ENCODE measurements around the gene ZNF850.
A peak's percentile ranks its signal among the peaks of the same experiment; 100 is the strongest.
"Not testable (repeated sequence)": the region's sequence is repeated elsewhere in the genome, so short reads cannot be mapped to it uniquely, and the experiment has no call there.

The ZNF850 gene

GRCh38 chr19:36772311-36773222, at the start of gene ZNF850:
Gene ZNF850, minus strand, starts transcription at chr19:36772807. Its CDS starts 10,201 bp downstream, at chr19:36762606.
- DNase-seq (ENCODE audit: low read depth in 3 of 3), result peak; percentile 90 to 91 (median 90)

- no peak for DNase-seq (ENCODE audit: low read depth in 3 of 3)
Observed at GRCh38 chr19:36821758-36822157, 49.2 kb upstream of the ZNF850 start.

DNA sequence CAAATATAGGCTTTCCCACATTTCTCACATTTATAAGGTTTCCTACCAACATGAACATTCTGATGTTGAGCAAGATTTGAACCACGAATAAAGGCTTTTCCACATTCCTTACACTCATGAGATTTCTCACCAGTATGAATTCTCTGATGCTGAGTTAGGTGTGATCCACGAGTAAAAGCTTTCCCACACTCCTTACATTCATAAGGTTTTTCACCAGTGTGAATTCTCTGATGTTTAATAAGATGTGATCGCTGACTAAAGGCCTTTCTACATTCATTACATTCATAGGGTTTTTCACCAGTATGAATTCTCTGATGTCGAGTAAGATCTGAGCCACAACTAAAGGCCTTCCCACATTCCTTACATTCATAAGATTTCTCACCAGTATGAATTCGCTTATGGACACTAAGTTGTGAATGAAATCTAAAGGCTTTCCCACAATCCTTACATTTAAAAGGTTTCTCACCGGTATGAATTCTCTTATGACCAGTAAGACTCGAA, 46.6 kb upstream of the ZNF850 start:
- DNase-seq (ENCODE audit: low read depth in 3 of 3), result no peak

DNA sequence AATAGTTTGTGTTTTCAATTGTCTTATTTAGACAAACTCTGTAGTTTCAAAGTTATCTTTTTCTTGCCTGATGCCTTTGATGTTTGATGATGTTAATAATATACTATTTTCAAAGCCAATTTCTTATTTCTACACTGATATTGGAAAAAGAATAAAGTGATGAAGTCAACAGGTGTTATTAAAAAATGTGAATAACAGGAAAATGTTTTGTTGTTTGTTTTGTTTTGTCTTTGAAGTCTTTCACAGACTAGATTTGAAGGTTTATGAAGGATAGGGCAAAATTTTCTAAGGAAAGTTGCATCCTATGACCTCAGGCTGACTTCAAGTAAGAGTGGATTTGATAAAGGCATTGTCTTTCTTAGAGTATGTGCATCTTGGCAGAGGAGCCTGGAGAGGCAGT, 34.4 kb upstream of the ZNF850 start:
- DNase-seq (ENCODE audit: low read depth in 3 of 3), result no peak

DNA sequence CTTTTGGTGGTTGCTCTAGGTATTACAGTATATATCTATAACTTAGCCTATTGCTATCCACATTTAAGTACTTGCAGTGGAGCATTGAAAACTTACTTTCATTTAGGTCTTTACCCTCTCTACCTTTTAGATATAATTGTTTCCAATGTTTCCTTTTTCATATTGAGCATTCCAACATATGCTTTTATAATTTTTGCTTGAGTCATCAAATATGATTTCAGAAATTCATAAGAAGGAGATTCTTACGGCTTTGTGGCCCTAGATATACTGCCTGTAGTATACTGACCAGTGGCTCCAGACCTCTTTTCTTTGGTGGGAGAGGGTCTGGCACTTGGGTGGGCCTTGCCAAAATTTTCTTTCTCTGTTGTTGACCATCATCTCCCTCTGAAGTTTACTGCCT, 32.8 kb upstream of the ZNF850 start:
- DNase-seq (ENCODE audit: low read depth in 3 of 3), result no peak

- DNase-seq (ENCODE audit: low read depth in 3 of 3), result no peak
Observed at GRCh38 chr19:36797786-36798108, 25.1 kb upstream of the ZNF850 start.

GRCh38 chr19:36796714-36796992, 24.0 kb upstream of the ZNF850 start:
- no peak for DNase-seq (ENCODE audit: low read depth in 3 of 3)

DNA sequence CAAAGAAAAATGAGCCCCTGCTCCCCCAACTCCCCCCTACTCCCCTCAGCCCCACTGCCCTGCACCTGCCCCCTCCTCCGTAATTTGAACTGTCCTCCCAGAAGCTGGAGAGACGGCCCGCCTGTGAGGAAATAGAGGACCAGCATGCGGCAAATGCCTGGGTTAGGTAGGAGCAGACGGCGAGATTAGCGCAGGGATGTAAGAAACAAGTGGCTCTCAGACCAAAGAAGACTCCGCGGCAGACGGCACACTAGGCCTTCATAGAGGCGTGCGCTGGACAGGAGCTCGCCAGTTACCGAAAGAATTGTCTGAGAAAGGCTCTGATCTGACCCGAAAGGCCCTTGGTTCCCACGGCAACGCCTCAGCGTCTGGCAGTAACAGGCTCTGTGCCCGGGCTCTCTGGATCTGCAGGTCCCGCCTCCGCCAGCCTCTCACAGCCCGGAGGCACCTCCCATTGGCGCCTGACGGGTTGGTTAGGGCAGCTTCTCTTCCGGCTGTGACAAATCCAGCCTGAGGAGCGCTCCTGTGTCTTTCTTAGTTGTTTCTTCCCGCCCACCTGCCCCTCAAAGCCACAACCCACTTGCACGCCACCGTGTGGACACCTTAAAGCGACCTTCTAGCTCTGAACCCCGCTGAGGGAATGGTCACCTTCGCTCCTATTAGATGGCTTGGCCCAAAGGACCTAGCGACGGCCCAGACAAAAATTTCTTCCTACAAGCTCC, 19.0 kb upstream of the ZNF850 start:
- DNase-seq (ENCODE audit: low read depth in 3 of 3), result not testable (repeated sequence)

DNA sequence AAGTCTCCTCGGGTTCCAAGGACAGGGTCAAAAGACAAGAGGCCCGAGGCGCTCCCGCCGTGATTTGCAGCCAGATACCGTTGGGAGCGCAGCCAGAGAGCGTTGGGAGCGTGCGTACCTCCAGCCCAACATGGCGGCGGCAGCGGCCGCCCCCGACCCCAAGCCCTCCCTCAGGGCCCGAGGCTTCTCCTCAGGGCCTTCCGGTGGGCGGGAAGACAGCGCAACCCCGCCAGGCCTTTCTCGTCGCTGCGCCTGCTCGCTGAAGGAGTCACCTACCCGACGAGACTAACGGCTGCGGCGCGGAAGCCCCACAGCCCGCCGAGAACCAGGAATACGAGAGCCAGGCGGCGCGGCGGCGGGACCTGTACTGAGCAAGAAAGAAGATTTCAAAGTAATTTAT, 3.2 kb upstream of the ZNF850 start:
- DNase-seq (ENCODE audit: low read depth in 3 of 3), result no peak

- no peak for DNase-seq (ENCODE audit: low read depth in 3 of 3)
Observed at GRCh38 chr19:36773223-36773579, 594 bp upstream of the ZNF850 start.

DNA sequence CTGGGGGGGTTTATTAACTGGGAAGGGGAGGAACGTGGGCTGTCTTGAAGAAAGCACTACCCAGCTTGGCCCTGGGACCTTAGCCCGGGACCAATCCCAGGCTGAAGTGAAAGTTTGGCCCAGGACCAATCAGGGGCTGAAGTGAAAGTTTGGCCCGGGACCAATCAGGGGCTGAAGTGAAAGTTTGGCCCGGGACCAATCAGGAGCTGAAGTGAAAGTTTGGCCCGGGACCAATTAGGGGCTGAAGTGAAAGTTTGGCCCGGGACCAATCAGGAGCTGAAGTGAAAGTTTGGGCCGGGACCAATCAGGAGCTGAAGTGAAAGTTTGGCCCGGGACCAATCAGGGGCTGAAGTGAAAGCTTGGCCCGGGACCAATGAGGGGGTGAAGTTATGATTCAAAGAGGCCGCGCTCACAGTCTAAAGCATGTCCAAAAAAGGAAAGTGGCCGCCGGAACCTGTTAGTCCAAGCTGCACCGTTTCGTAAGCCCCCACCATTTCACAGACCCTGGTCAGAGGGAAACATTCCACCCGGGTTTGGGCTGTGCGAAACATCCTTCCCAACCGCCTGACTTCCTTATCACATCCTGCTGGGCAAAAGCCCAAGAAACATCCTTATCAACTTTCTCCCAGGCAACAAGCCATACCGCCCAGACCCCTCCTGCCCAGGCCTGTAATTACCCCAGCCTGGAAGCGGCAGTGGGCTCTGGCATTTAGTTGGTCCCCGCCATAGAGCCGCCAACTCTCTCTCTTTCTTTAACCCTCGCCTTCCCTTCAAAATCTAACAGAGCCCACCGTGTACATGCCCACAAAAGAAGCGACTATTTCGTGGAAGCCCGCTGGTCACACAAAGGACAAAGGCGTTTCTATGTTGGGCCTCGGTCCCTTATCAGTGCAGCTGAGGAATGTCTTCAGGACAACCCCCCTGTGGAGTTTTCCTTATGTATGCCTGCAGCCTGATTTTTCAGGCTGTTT, 1.1 kb downstream of the ZNF850 start:
- no peak for DNase-seq (ENCODE audit: low read depth in 3 of 3)

- DNase-seq (ENCODE audit: low read depth in 3 of 3), result no peak
Observed at GRCh38 chr19:36750066-36750691, 22.4 kb downstream of the ZNF850 start.

DNA sequence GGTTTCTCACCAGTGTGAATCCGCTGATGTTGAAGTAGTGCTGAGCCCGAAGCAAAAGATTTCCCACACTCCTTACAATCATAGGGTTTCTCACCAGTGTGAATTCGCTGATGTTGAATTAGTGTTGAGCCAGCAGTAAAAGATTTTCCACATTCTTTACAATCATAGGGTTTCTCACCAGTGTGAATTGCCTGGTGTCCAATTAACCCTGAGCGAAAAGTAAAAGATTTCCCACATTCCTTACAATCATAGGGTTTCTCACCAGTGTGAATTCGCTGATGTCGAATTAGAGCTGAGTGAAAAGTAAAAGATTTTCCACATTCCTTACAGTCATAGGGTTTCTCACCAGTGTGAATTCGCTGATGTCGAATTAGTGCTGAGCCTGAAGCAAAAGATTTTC, 23.0 kb downstream of the ZNF850 start:
- DNase-seq (ENCODE audit: low read depth in 3 of 3), result not testable (repeated sequence)

GRCh38 chr19:36748431-36749275, 24.0 kb downstream of the ZNF850 start:
- DNase-seq (ENCODE audit: low read depth in 3 of 3), result no peak

DNA sequence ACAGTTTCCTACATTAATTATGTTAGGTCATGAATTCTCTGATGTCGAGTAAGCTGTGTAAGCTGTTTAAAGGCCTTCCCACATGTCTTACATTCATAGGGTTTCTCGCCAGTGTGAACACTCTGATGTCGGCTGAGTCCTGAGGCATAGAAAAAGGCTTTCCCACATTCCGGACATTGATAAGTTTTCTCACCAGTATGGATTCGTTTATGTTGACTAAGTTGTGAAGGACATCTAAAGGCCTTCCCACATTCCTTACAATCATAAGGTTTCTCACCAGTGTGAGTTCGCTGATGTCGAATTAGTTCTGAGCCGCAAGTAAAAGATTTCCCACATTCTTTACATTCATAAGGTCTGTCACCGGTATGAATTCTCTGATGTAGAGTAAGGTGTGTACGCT, 24.9 kb downstream of the ZNF850 start:
- no peak for DNase-seq (ENCODE audit: low read depth in 3 of 3)

- no peak for DNase-seq (ENCODE audit: low read depth in 3 of 3)
Observed at GRCh38 chr19:36745870-36746269, 26.7 kb downstream of the ZNF850 start.

- DNase-seq (ENCODE audit: low read depth in 3 of 3), result not testable (repeated sequence)
Observed at GRCh38 chr19:36736166-36736565, 36.4 kb downstream of the ZNF850 start.

DNA sequence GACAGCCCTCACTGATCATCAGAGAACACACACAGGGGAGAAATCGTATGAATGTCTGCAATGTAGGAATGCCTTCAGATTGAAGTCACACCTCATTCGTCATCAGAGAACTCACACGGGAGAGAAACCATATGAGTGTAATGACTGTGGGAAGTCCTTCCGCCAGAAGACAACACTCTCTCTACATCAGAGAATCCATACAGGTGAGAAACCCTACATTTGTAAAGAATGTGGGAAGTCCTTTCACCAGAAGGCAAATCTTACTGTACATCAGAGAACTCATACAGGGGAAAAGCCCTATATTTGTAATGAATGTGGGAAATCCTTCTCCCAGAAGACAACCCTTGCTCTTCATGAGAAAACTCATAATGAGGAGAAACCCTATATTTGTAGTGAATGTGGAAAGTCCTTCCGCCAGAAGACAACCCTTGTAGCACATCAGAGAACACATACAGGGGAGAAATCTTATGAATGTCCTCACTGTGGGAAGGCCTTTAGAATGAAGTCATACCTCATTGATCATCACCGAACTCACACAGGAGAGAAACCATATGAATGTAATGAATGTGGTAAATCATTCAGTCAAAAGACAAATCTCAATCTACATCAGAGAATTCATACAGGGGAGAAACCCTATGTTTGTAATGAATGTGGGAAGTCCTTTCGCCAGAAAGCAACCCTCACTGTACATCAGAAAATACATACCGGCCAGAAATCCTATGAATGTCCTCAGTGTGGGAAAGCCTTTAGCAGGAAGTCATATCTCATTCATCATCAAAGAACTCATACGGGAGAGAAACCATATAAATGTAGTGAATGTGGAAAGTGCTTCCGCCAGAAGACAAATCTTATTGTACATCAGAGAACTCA, 52.7 kb downstream of the ZNF850 start:
- no peak for DNase-seq (ENCODE audit: low read depth in 3 of 3)

- no peak for DNase-seq (ENCODE audit: low read depth in 3 of 3)
Observed at GRCh38 chr19:36709423-36709822, 63.2 kb downstream of the ZNF850 start.

- no peak for DNase-seq (ENCODE audit: low read depth in 3 of 3)
Observed at GRCh38 chr19:36707134-36707533, 65.5 kb downstream of the ZNF850 start.
